Suprapubic skin (tissue), 4 donors: Measurements from ENCODE around the gene EEF1AKMT2.

Source experiments
- EP300 ChIP-seq: sonication (generic); formaldehyde crosslinking; IDR thresholded peaks from one replicate; pipeline ENCODE4 v1.6.1; 2017; ENCODE audit warnings: antibody characterized with exemption
- POLR2A ChIP-seq, 2 donors: fragments of 450-650 bp; IDR thresholded peaks; one replicate each; pipeline ENCODE4 v1.6.1; 2017; ENCODE audit warnings: antibody characterized with exemption in 2 of 2, mild to moderate bottlenecking in 2 of 2, moderate library complexity in 2 of 2
- POLR2AphosphoS5 ChIP-seq, 3 donors: sonication (generic); formaldehyde crosslinking; IDR thresholded peaks; one replicate each; pipeline ENCODE4 v1.6.1; 2017; ENCODE audit warnings: antibody characterized with exemption in 3 of 3
- TF ChIP-seq, protein P1 (sequence below), 2 donors: fragments of 200-600 bp in 1 of 2; fragments of 450-650 bp in 1 of 2; sonication (generic) in 1 of 2; IDR thresholded peaks; one replicate each; pipeline ENCODE4 v1.5.1; 2016 to 2019; ENCODE audit warnings: antibody characterized with exemption in 2 of 2, mild to moderate bottlenecking in 1 of 2, moderate library complexity in 1 of 2

DNA sequence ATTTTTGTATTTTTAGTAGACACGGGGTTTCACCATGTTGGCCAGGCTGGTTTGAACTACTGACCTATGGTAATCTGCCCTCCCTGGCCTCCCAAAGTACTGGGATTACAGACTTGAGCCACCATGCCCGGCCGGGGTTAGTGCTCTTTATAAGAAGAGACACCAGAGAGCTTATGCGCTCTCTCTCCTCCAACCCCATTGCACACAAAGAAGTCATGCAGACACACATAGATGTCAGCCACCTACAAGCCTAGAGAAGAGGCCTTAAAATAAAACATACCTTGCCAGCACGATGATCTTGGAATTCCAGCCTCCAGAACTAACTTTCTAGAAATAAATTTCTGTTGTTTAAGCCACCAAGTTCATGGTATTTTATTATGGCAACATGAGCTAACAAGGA is 37.5 kb downstream of the EEF1AKMT2 start:
- TF ChIP-seq, protein P1, sequence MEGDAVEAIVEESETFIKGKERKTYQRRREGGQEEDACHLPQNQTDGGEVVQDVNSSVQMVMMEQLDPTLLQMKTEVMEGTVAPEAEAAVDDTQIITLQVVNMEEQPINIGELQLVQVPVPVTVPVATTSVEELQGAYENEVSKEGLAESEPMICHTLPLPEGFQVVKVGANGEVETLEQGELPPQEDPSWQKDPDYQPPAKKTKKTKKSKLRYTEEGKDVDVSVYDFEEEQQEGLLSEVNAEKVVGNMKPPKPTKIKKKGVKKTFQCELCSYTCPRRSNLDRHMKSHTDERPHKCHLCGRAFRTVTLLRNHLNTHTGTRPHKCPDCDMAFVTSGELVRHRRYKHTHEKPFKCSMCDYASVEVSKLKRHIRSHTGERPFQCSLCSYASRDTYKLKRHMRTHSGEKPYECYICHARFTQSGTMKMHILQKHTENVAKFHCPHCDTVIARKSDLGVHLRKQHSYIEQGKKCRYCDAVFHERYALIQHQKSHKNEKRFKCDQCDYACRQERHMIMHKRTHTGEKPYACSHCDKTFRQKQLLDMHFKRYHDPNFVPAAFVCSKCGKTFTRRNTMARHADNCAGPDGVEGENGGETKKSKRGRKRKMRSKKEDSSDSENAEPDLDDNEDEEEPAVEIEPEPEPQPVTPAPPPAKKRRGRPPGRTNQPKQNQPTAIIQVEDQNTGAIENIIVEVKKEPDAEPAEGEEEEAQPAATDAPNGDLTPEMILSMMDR (IDR thresholded peaks at IDR 0.05), result no peak
- TF ChIP-seq EP300 (no peak), POLR2A (IDR thresholded peaks at IDR 0.05) (no peak), POLR2AphosphoS5 (IDR thresholded peaks at IDR 0.05) (no peak)
